Tibial nerve (tissue), 4 donors: ENCODE measurements around the gene RAC2.

Source experiments
- EP300 ChIP-seq, 2 donors: sonication (generic); formaldehyde crosslinking; IDR thresholded peaks; one replicate each; pipeline ENCODE4 v1.6.1; 2017; ENCODE audit warnings: antibody characterized with exemption in 2 of 2, mild to moderate bottlenecking in 1 of 2
- POLR2A ChIP-seq, 2 donors: fragments of 450-650 bp; IDR thresholded peaks; one replicate each; pipeline ENCODE4 v1.6.1; 2017; ENCODE audit warnings: antibody characterized with exemption in 2 of 2, mild to moderate bottlenecking in 2 of 2, moderate library complexity in 2 of 2
- TF ChIP-seq, protein P1 (sequence below), 5 experiments: fragments of 200-600 bp in 3 of 5; fragments of 450-650 bp in 2 of 5; sonication (generic) in 3 of 5; IDR thresholded peaks; one replicate each; pipeline ENCODE4 v1.5.1; 2016 to 2019; ENCODE audit warnings: antibody characterized with exemption in 5 of 5, mild to moderate bottlenecking in 3 of 5, moderate library complexity in 2 of 5

DNA sequence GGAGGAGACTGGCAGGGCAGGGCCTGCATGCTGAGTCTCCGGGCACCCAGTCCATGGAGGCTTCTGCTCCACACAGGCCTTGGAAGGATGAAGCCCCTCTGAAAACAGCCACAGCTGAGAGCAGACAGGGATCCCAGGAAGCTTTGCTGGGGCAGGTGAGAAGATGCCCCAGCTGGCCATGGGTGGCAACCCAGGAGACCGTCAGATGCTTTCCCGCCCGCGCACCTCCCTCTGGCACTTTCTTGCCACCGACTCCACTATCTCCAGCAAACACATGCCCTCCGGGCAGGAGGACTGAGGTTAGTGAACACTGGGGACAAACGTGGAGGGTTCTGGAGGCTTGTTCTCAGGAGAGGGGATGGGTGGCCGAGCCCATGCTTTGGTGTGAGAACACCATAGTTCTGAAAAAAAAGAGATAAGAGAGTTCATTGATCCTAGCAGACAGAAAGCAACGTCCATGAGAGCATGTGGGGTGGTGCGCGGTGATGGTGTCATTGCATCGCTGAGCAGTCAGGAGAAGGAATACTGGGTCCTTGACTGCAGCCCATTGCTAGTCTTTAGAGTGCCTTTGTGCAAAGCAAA, 58.3 kb downstream of the RAC2 start:
- no peak for TF ChIP-seq POLR2A (IDR thresholded peaks at IDR 0.05)
- TF ChIP-seq, protein P1, sequence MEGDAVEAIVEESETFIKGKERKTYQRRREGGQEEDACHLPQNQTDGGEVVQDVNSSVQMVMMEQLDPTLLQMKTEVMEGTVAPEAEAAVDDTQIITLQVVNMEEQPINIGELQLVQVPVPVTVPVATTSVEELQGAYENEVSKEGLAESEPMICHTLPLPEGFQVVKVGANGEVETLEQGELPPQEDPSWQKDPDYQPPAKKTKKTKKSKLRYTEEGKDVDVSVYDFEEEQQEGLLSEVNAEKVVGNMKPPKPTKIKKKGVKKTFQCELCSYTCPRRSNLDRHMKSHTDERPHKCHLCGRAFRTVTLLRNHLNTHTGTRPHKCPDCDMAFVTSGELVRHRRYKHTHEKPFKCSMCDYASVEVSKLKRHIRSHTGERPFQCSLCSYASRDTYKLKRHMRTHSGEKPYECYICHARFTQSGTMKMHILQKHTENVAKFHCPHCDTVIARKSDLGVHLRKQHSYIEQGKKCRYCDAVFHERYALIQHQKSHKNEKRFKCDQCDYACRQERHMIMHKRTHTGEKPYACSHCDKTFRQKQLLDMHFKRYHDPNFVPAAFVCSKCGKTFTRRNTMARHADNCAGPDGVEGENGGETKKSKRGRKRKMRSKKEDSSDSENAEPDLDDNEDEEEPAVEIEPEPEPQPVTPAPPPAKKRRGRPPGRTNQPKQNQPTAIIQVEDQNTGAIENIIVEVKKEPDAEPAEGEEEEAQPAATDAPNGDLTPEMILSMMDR (IDR thresholded peaks at IDR 0.05): no peak
- TF ChIP-seq EP300 (IDR thresholded peaks at IDR 0.05): no peak
